Fibroblast of lung (primary cell): ENCODE data around the gene ITSN1. TPM values are rescaled to one million over a fixed set of nuclear protein-coding genes. Genes with fewer than 3 reads are reported as not detected.

Source experiments
- DNase-seq, 2 donors: peaks; one replicate each; pipeline versions ENCODE4 v3.0.0 to v3.0.0-alpha.2; 2010; ENCODE audit warnings: low read depth in 2 of 2
- H2AFZ ChIP-seq: 2 replicates; pipeline ENCODE4 v1.5.1; 2012; ENCODE audit warnings: low read length, control low read depth, inconsistent platforms
- H3K27ac ChIP-seq: 2 replicates; pipeline ENCODE4 v1.5.1; 2011; ENCODE audit warnings: low read length, control low read depth; ENCODE audit not compliant: insufficient read depth
- H3K27me3 ChIP-seq: 2 replicates; pipeline ENCODE4 v1.5.1; 2011; ENCODE audit warnings: mild to moderate bottlenecking, low read length; ENCODE audit not compliant: control insufficient read depth, insufficient read depth
- H3K36me3 ChIP-seq: 2 replicates; pipeline ENCODE4 v1.5.1; 2011; ENCODE audit warnings: low read length; ENCODE audit not compliant: control insufficient read depth, insufficient read depth
- H3K4me1 ChIP-seq: 2 replicates; pipeline ENCODE4 v1.5.1; 2011; ENCODE audit warnings: low read length; ENCODE audit not compliant: control insufficient read depth, insufficient read depth; ENCODE audit errors: extremely low read depth
- H3K4me2 ChIP-seq: 2 replicates; pipeline ENCODE4 v1.5.1; 2011; ENCODE audit warnings: low read length, control low read depth; ENCODE audit not compliant: insufficient read depth; ENCODE audit errors: extremely low read depth
- H3K4me3 ChIP-seq, 4 experiments: fragments of 200-600 bp in 1 of 4; sonication (generic) in 1 of 4; replicated peaks in 1 of 4; 2 replicates each; pipeline ENCODE4 v1.5.1; 2011 to 2016; ENCODE audit warnings: low read length in 4 of 4, low read depth in 3 of 4, mild to moderate bottlenecking in 3 of 4, control low read depth in 2 of 4, inconsistent platforms in 1 of 4, mixed read lengths in 1 of 4; ENCODE audit not compliant: insufficient read depth in 1 of 4; ENCODE audit errors: control extremely low read depth in 1 of 4
- H3K79me2 ChIP-seq: 2 replicates; pipeline ENCODE4 v1.5.1; 2012; ENCODE audit warnings: mild to moderate bottlenecking, low read length, inconsistent platforms; ENCODE audit not compliant: control insufficient read depth, insufficient read depth
- H3K9ac ChIP-seq: 2 replicates; pipeline ENCODE4 v1.5.1; 2011; ENCODE audit warnings: mild to moderate bottlenecking, low read length, control low read depth; ENCODE audit not compliant: insufficient read depth
- H3K9me3 ChIP-seq: 2 replicates; pipeline ENCODE4 v1.5.1; 2012; ENCODE audit warnings: low read depth, low read length; ENCODE audit not compliant: control insufficient read depth, insufficient read depth
- H4K20me1 ChIP-seq: 2 replicates; pipeline ENCODE4 v1.5.1; 2011; ENCODE audit warnings: low read length; ENCODE audit not compliant: control insufficient read depth, insufficient read depth; ENCODE audit errors: extremely low read depth
- CTCF ChIP-seq, 2 donors: IDR thresholded peaks in 1 of 2; conservative IDR thresholded peaks in 1 of 2; 1 replicate in 1 of 2; 2 replicates in 1 of 2; pipeline ENCODE4 v1.5.1; 2011 to 2012; ENCODE audit warnings: low read length in 2 of 2, control low read depth in 1 of 2, inconsistent platforms in 1 of 2, low read depth in 1 of 2, mild to moderate bottlenecking in 1 of 2
- EZH2 ChIP-seq: IDR thresholded peaks from 2 replicates; pipeline ENCODE4 v1.5.1; 2012; ENCODE audit warnings: low read length, control low read depth, mild to moderate bottlenecking; ENCODE audit errors: missing control alignments
- polyA plus RNA-seq, 2 donors: library from polyadenylated mRNA; depleted of rRNA in 1 of 2; stranded (reverse) in 1 of 2; unstranded in 1 of 2; fragments of >200 nt; gene quantifications; 2 replicates each; pipeline ENCODE4 v1.2.1, GENCODE V29; 2011 to 2012; ENCODE audit warnings: missing spikeins in 1 of 2
- total RNA-seq: library from RNA; depleted of rRNA; stranded (reverse); fragments of >200 nt; gene quantifications from 2 replicates; pipeline ENCODE4 v1.2.1, GENCODE V29; 2014

The ITSN1 gene
- total and polyA plus RNA-seq, 2 donors (not counting 1 experiment from before 2014, with no cell fraction given), result 34.7 to 63.1 TPM

- Histone ChIP-seq H3K9me3 (no peaks in the 10 kb centered on the region), H3K27me3 (no peaks in the 10 kb centered on the region), H3K36me3 (no peaks in the 10 kb centered on the region), H3K4me2 (no peak overlapping the region), H3K9ac (no peak overlapping the region), H3K4me1 (no peaks in the 10 kb centered on the region), H2AFZ (no peak overlapping the region), H4K20me1 (no peaks in the 10 kb centered on the region), H3K4me3 (no peak overlapping the region), H3K79me2 (peaks cover 39% of the 10 kb centered on the region), H3K27ac (no peak overlapping the region)
- DNase-seq, result no peak
- TF ChIP-seq EZH2 (no peak), CTCF (conservative IDR thresholded peaks at IDR 0.05 in 1 of 2, IDR thresholded peaks at IDR 0.05 in 1 of 2; ENCODE audit: low read depth in 1 of 2, low read length in 2 of 2) (no peak)
These were observed 19.7 kb downstream of the ITSN1 start for GRCh38 chr21:33662046-33662445.

GRCh38 chr21:33663241-33663640 is 20.9 kb downstream of the ITSN1 start:
- Histone ChIP-seq H2AFZ (no peak overlapping the region), H3K36me3 (no peaks in the 10 kb centered on the region), H3K9ac (no peak overlapping the region), H3K4me1 (peaks cover 1% of the 10 kb centered on the region), H3K27me3 (no peaks in the 10 kb centered on the region), H3K4me2 (no peak overlapping the region), H3K4me3 (no peak overlapping the region), H4K20me1 (no peaks in the 10 kb centered on the region), H3K27ac (no peak overlapping the region), H3K9me3 (no peaks in the 10 kb centered on the region), H3K79me2 (peaks cover 36% of the 10 kb centered on the region)
- no peak for DNase-seq
- TF ChIP-seq CTCF (conservative IDR thresholded peaks at IDR 0.05 in 1 of 2, IDR thresholded peaks at IDR 0.05 in 1 of 2; ENCODE audit: low read depth in 1 of 2, low read length in 2 of 2) (no peak), EZH2 (no peak)

- H3K36me3 ChIP-seq, result no peaks in the 10 kb centered on the region
- no peak overlapping the region for H3K27ac ChIP-seq
- no peak overlapping the region for H3K4me3 ChIP-seq
- peaks cover 38% of the 10 kb centered on the region for H3K79me2 ChIP-seq
- no peaks in the 10 kb centered on the region for H4K20me1 ChIP-seq
- H3K27me3 ChIP-seq, result no peaks in the 10 kb centered on the region
- no peak overlapping the region for H2AFZ ChIP-seq
- H3K9ac ChIP-seq, result no peak overlapping the region
- H3K9me3 ChIP-seq, result no peaks in the 10 kb centered on the region
- no peak overlapping the region for H3K4me2 ChIP-seq
- peaks cover 6% of the 10 kb centered on the region for H3K4me1 ChIP-seq
- DNase-seq, result no peak
- TF ChIP-seq CTCF (conservative IDR thresholded peaks at IDR 0.05 in 1 of 2, IDR thresholded peaks at IDR 0.05 in 1 of 2; ENCODE audit: low read depth in 1 of 2, low read length in 2 of 2) (no peak), EZH2 (no peak)
These were observed 21.8 kb downstream of the ITSN1 start for GRCh38 chr21:33664135-33664534.
